Effector memory CD4-positive, alpha-beta T cell (primary cell): ENCODE measurements around the gene TBC1D4.
"Not testable (repeated sequence)": the region's sequence is repeated elsewhere in the genome, so short reads cannot be mapped to it uniquely, and the experiment has no call there.

Experiments used
- DNase-seq, 3 donors: peaks; one replicate each; pipeline ENCODE4 v3.0.0-alpha.2; 2020
- H3K27ac ChIP-seq: 2 replicates; pipeline ENCODE4 v1.7.0; 2013; ENCODE audit warnings: mild to moderate bottlenecking, low read length, moderate library complexity; ENCODE audit not compliant: insufficient read depth, poor library complexity, severe bottlenecking
- H3K27me3 ChIP-seq: replicated peaks from 2 replicates; pipeline ENCODE4 v1.7.0; 2013; ENCODE audit warnings: mild to moderate bottlenecking, low read length; ENCODE audit not compliant: insufficient read depth, control insufficient read depth, poor library complexity, severe bottlenecking
- H3K36me3 ChIP-seq: 2 replicates; pipeline ENCODE4 v1.7.0; 2013; ENCODE audit warnings: mild to moderate bottlenecking, low read length, moderate library complexity; ENCODE audit not compliant: control insufficient read depth, insufficient read depth
- H3K4me1 ChIP-seq: 2 replicates; pipeline ENCODE4 v1.7.0; 2013; ENCODE audit warnings: low read length, mild to moderate bottlenecking; ENCODE audit not compliant: control insufficient read depth, insufficient read depth, poor library complexity, severe bottlenecking
- H3K4me3 ChIP-seq: 2 replicates; pipeline ENCODE4 v1.7.0; 2013; ENCODE audit warnings: low read length, low read depth, mild to moderate bottlenecking; ENCODE audit not compliant: insufficient read depth, poor library complexity, severe bottlenecking
- H3K9me3 ChIP-seq: 2 replicates; pipeline ENCODE4 v1.7.0; 2013; ENCODE audit warnings: mild to moderate bottlenecking, low read length, moderate library complexity; ENCODE audit not compliant: control insufficient read depth

The TBC1D4 gene

DNA sequence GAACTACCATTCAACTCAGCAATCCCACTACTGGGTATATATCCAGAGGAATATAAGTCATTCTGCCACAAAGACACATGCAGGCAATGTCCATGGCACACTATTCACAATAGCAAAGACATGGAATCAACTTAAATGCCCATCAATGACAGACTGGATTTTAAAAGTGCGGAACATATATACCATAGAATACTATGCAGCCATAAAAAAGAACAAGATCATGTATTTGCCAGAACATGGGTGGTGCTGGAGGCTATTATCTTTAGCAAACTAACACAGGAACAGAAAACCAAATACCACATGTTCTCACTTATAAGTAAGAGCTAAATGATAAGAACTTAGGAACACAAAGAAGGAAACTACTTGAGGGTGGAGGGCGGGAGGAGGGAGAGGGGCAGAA lies 47.8 kb downstream of the TBC1D4 start:
- H3K9me3 ChIP-seq, H3K36me3 ChIP-seq, H3K4me1 ChIP-seq, H3K27ac ChIP-seq, H3K27me3 ChIP-seq, H3K4me3 ChIP-seq, DNase-seq: not testable (repeated sequence)

DNA sequence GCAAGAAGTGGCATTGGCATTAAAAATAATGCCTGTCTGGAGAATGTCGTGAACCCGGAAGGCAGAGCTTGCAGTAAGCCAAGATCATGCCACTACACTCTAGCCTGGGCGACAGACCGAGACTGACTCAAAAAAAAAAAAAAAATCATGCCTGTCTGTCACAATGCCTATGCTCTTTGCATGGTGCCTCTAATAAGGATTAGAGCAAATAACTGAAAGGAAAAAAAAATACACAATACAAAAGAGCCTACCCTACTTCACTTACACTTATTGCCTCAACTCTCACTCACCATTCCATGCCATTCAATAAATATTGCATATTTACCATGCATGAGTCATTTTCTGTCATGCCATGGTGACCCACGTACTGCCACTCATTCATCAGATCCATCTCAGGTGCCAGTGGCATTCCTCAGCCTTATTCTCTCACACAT lies 49.1 kb downstream of the TBC1D4 start:
- H3K4me3 ChIP-seq, result no peak overlapping the region
- no peaks in the 10 kb centered on the region for H3K36me3 ChIP-seq
- H3K27ac ChIP-seq, result no peak overlapping the region
- no peaks in the 10 kb centered on the region for H3K27me3 ChIP-seq
- H3K9me3 ChIP-seq, result no peaks in the 10 kb centered on the region
- DNase-seq, result no peak
- H3K4me1 ChIP-seq, result no peaks in the 10 kb centered on the region

DNA sequence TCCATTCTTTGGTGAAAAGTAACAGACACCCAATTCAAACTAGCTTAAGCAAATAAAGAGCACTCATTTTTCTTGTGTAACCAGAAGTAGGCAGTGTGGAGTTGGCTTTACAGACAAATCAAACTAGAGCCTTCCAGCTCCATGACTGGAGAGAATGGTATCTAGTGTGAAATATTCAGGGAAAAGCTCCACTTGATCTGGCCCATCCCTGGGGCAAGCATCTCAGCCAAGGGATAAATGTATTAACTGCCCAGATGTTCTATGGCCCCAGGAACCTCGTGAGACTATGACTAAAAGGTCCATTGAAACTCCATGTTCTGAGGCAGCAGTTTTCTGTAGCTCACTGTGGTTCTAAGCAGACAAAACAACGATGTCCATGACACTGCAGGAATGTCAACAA lies 49.9 kb downstream of the TBC1D4 start:
- no peaks in the 10 kb centered on the region for H3K27me3 ChIP-seq
- no peaks in the 10 kb centered on the region for H3K36me3 ChIP-seq
- no peak overlapping the region for H3K27ac ChIP-seq
- H3K4me3 ChIP-seq, result no peak overlapping the region
- no peaks in the 10 kb centered on the region for H3K4me1 ChIP-seq
- H3K9me3 ChIP-seq, result no peaks in the 10 kb centered on the region
- DNase-seq, result no peak

DNA sequence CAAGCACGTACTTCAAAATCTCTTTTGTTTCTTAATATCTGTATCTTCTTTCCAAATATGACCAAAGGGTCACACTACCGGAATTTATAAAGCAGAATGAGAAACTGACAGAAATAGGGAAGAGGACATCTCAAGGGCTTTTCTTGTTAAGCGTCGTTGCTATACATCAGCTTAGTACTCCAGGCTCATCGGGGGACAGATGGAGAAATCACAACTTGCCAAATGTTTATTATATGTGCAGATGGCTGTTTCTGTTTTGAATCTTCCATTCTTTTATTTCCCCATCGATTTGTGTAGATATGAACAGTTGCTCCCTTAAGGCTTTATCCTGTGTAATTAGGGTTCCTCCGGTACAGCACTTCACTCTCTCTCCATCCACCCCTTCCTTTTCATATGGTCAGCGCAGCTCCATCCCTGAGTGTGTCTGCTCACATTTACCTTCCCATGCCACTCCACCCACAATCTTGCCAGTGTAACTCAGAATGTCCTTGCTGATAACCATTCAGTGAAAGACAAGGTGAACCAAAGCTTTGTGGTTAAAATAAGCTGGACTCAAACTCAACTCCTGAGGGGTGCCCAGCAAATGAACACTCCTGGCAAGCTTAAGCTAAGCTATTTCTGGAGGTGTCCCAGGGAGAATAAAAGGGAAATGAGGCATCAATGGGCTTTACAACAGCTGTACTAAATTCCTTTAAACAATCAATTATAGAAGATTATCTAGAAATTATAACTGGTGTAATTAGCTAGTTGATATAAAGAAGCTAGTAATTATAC lies 51.3 kb downstream of the TBC1D4 start:
- no peak overlapping the region for H3K4me3 ChIP-seq
- no peaks in the 10 kb centered on the region for H3K27me3 ChIP-seq
- no peaks in the 10 kb centered on the region for H3K36me3 ChIP-seq
- H3K4me1 ChIP-seq, result no peaks in the 10 kb centered on the region
- no peak for DNase-seq
- H3K27ac ChIP-seq, result no peak overlapping the region
- H3K9me3 ChIP-seq, result no peaks in the 10 kb centered on the region

- Histone ChIP-seq H3K4me1 (no peaks in the 10 kb centered on the region), H3K27ac (no peak overlapping the region), H3K27me3 (no peaks in the 10 kb centered on the region), H3K36me3 (no peaks in the 10 kb centered on the region), H3K4me3 (no peak overlapping the region), H3K9me3 (no peaks in the 10 kb centered on the region)
- no peak for DNase-seq
Observed at GRCh38 chr13:75426421-75426820, 55.5 kb downstream of the TBC1D4 start.

- no peak for DNase-seq
- H3K27ac ChIP-seq, result no peak overlapping the region
- no peaks in the 10 kb centered on the region for H3K4me1 ChIP-seq
- no peak overlapping the region for H3K4me3 ChIP-seq
- H3K27me3 ChIP-seq, result no peaks in the 10 kb centered on the region
- no peaks in the 10 kb centered on the region for H3K9me3 ChIP-seq
- H3K36me3 ChIP-seq, result no peaks in the 10 kb centered on the region
Observed at GRCh38 chr13:75425216-75426009, 56.6 kb downstream of the TBC1D4 start.

DNA sequence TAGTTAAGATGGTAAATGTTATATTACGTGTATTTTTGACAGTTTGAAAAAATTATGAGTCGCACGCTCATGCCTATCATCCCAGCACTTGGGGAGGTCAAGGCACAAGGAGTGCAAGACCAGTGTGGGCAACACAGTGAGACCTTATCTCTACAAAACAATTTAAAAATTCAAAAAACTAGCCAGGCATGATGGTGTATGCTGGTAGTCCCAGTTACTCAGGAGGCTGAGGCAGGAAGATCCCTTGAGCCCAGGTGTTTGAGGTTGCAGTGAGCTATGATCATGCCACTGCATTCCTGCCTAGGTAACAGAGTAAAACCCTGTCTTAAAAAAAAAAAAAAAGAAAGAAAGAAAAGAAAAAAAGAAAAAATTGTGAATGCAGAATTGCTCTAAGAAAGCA lies 58.0 kb downstream of the TBC1D4 start:
- H3K27ac ChIP-seq, result no peak overlapping the region
- DNase-seq, result no peak
- H3K36me3 ChIP-seq, result no peaks in the 10 kb centered on the region
- H3K9me3 ChIP-seq, result no peaks in the 10 kb centered on the region
- no peaks in the 10 kb centered on the region for H3K4me1 ChIP-seq
- H3K4me3 ChIP-seq, result no peak overlapping the region
- H3K27me3 ChIP-seq, result no peaks in the 10 kb centered on the region

GRCh38 chr13:75422028-75422427 lies 59.9 kb downstream of the TBC1D4 start:
- H3K4me3 ChIP-seq, result no peak overlapping the region
- H3K9me3 ChIP-seq, result no peaks in the 10 kb centered on the region
- no peaks in the 10 kb centered on the region for H3K4me1 ChIP-seq
- H3K27ac ChIP-seq, result no peak overlapping the region
- no peak for DNase-seq
- no peaks in the 10 kb centered on the region for H3K36me3 ChIP-seq
- H3K27me3 ChIP-seq, result no peaks in the 10 kb centered on the region

DNA sequence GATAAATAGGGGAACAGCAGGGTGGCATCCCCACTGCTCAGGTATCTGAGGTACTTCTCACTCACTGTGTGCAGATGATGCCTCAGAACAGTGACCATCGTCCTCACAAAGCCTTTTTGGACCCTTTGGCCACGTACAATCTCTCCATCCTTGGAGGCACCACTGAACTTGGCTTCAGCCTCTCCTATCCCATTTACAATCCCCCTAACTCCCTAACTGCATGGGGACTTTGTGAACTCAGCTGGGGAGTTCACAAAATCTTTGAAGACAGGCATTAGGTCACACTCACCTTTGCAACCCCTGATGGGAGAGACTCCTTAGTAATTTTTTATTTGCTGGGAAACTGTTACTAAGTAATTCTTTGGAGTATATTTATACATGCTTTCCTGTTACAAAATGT lies 60.8 kb downstream of the TBC1D4 start:
- no peaks in the 10 kb centered on the region for H3K4me1 ChIP-seq

DNA sequence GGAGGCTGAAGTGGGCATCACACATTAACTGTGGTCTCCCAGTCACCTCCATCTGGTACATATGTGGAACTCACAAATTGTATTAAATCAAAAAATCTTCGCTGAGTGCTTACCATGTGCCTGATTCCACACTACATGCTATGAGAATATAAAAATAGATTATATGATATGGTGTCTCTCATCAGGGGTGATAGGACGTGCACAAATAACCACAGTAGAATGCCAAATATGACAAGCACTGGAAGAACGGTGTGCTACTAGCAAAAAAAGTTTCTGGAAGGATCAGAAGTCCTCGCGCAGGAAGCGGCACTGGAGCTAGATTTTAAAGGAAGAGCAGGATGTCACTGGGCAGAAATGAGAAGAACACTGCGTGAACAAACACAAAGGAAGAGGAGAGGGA lies 62.3 kb downstream of the TBC1D4 start:
- no peak for DNase-seq
- H3K4me3 ChIP-seq, result no peak overlapping the region
- no peaks in the 10 kb centered on the region for H3K9me3 ChIP-seq
- no peaks in the 10 kb centered on the region for H3K4me1 ChIP-seq
- H3K27ac ChIP-seq, result no peak overlapping the region
- no peaks in the 10 kb centered on the region for H3K27me3 ChIP-seq
- H3K36me3 ChIP-seq, result no peaks in the 10 kb centered on the region

More for the DNA sequence above, 60.8 kb downstream of the TBC1D4 start:
- Histone ChIP-seq H3K4me3 (no peak overlapping the region), H3K36me3 (no peaks in the 10 kb centered on the region), H3K27ac (no peak overlapping the region), H3K9me3 (no peaks in the 10 kb centered on the region), H3K27me3 (no peaks in the 10 kb centered on the region)
- no peak for DNase-seq
